Neuronal stem cell (in vitro differentiated cells): Measurements from ENCODE around the gene DPH7.
"Not testable (repeated sequence)": the region's sequence is repeated elsewhere in the genome, so short reads cannot be mapped to it uniquely, and the experiment has no call there.

Experiments
- DNase-seq: peaks from one replicate; pipeline ENCODE4 v3.0.0-alpha.2; 2013; ENCODE audit warnings: low spot score
- H2AFZ ChIP-seq: one replicate; pipeline ENCODE4 v1.6.1; 2013; ENCODE audit warnings: mild to moderate bottlenecking, low read length, inconsistent platforms
- H2AK5ac ChIP-seq: 2 replicates; pipeline ENCODE4 v1.6.1; 2013; ENCODE audit warnings: low read depth, mild to moderate bottlenecking, inconsistent platforms, low read length, moderate library complexity, mixed read lengths
- H2BK120ac ChIP-seq: 2 replicates; pipeline ENCODE4 v1.6.1; 2013; ENCODE audit warnings: low read depth, mild to moderate bottlenecking, inconsistent platforms, low read length, moderate library complexity, mixed read lengths
- H2BK12ac ChIP-seq: one replicate; pipeline ENCODE4 v1.6.1; 2013; ENCODE audit warnings: low read length, inconsistent platforms
- H2BK15ac ChIP-seq: 2 replicates; pipeline ENCODE4 v1.6.1; 2013; ENCODE audit warnings: mild to moderate bottlenecking, low read length, inconsistent platforms, mixed read lengths
- H2BK5ac ChIP-seq: one replicate; pipeline ENCODE4 v1.6.1; 2013; ENCODE audit warnings: inconsistent platforms, mild to moderate bottlenecking, low read length, moderate library complexity
- H3K14ac ChIP-seq: one replicate; pipeline ENCODE4 v1.6.1; 2013; ENCODE audit warnings: low read length, inconsistent platforms
- H3K18ac ChIP-seq: 2 replicates; pipeline ENCODE4 v1.6.1; 2013; ENCODE audit warnings: low read length, inconsistent platforms
- H3K23ac ChIP-seq: 2 replicates; pipeline ENCODE4 v1.6.1; 2013; ENCODE audit warnings: low read depth, mild to moderate bottlenecking, mixed read lengths, low read length, inconsistent platforms; ENCODE audit not compliant: poor library complexity
- H3K27ac ChIP-seq: replicated peaks from 3 replicates; pipeline ENCODE4 v1.5.1; 2013; ENCODE audit warnings: low read length, inconsistent platforms
- H3K27me3 ChIP-seq, 3 experiments: 2 replicates each; pipeline ENCODE4 v1.6.1; 2013; ENCODE audit warnings: low read length in 3 of 3, mild to moderate bottlenecking in 2 of 3, inconsistent platforms in 1 of 3, low read depth in 1 of 3, mixed read lengths in 1 of 3, moderate library complexity in 1 of 3; ENCODE audit not compliant: control insufficient read depth in 3 of 3, insufficient read depth in 3 of 3
- H3K36me3 ChIP-seq, 2 donors: replicated peaks in 1 of 2; 2 replicates each; pipeline ENCODE4 v1.6.1; 2013; ENCODE audit warnings: low read length in 2 of 2; ENCODE audit not compliant: control insufficient read depth in 2 of 2, insufficient read depth in 2 of 2
- H3K4ac ChIP-seq: 2 replicates; pipeline ENCODE4 v1.6.1; 2013; ENCODE audit warnings: inconsistent platforms, mild to moderate bottlenecking, low read length, moderate library complexity
- H3K4me1 ChIP-seq, 2 donors: 1 replicate in 1 of 2; 2 replicates in 1 of 2; pipeline ENCODE4 v1.6.1; 2013; ENCODE audit warnings: low read length in 2 of 2, low read depth in 1 of 2; ENCODE audit not compliant: control insufficient read depth in 2 of 2, insufficient read depth in 1 of 2
- H3K4me2 ChIP-seq: one replicate; pipeline ENCODE4 v1.6.1; 2013; ENCODE audit warnings: mild to moderate bottlenecking, low read length, inconsistent platforms; ENCODE audit not compliant: insufficient read depth, poor library complexity, severe bottlenecking
- H3K4me3 ChIP-seq, 2 donors: 2 replicates each; pipeline ENCODE4 v1.5.1; 2013; ENCODE audit warnings: low read length in 2 of 2, mild to moderate bottlenecking in 2 of 2, inconsistent platforms in 1 of 2, moderate library complexity in 1 of 2
- H3K79me1 ChIP-seq: one replicate; pipeline ENCODE4 v1.6.1; 2013; ENCODE audit warnings: low read depth, mild to moderate bottlenecking, inconsistent platforms, low read length, moderate library complexity
- H3K9ac ChIP-seq: one replicate; pipeline ENCODE4 v1.6.1; 2013; ENCODE audit warnings: mild to moderate bottlenecking, low read depth, low read length, inconsistent platforms; ENCODE audit not compliant: poor library complexity
- H3K9me3 ChIP-seq, 2 donors: replicated peaks in 1 of 2; 2 replicates each; pipeline versions ENCODE3 to v1.6.1; 2013; ENCODE audit warnings: low read length in 2 of 2, mild to moderate bottlenecking in 2 of 2, inconsistent platforms in 1 of 2, low read depth in 1 of 2, mixed read lengths in 1 of 2, moderate library complexity in 1 of 2; ENCODE audit not compliant: control insufficient read depth in 2 of 2, insufficient read depth in 1 of 2
- H4K8ac ChIP-seq: one replicate; pipeline ENCODE4 v1.6.1; 2013; ENCODE audit warnings: low read depth, mild to moderate bottlenecking, inconsistent platforms, low read length, moderate library complexity
- H4K91ac ChIP-seq: one replicate; pipeline ENCODE4 v1.6.1; 2013; ENCODE audit warnings: low read length, low read depth, mild to moderate bottlenecking, inconsistent platforms; ENCODE audit not compliant: poor library complexity
- WGBS, 2 donors: extraction: QIAGEN DNeasy Blood & Tissue Kit; methylation state at CpG; one replicate each; pipeline ENCODE4 v1.1.7; 2013; ENCODE audit warnings: missing lambda C conversion rate in 2 of 2, mixed read lengths in 1 of 2; ENCODE audit not compliant: insufficient read length in 2 of 2, insufficient replicate concordance in 1 of 2; ENCODE audit errors: extremely low coverage in 2 of 2; 5-methylcytosine and 5-hydroxymethylcytosine counted together

Gene DPH7

DNA sequence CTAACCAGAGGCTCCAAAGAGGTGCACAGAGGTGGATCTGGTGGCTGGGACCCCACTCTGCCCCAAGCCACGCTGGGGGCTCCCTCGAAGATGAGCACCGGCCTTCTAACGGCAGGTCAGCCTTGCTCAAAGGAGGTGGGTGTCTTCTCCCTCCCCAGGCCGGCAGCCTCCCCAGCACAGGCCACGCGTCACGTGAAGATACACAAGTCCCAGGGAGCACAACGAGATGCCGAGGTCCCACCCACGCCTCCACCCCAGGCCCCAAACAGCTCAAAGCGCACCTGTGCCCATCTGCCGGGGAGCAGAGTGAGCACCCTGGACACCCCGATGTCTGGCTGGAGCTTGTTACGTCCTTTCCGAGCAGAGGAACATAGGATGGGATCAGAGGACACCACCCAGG is 40.7 kb downstream of the DPH7 start:
- no peak overlapping the region for H3K4me3 ChIP-seq
- H3K4me2 ChIP-seq, result no peak overlapping the region

DNA sequence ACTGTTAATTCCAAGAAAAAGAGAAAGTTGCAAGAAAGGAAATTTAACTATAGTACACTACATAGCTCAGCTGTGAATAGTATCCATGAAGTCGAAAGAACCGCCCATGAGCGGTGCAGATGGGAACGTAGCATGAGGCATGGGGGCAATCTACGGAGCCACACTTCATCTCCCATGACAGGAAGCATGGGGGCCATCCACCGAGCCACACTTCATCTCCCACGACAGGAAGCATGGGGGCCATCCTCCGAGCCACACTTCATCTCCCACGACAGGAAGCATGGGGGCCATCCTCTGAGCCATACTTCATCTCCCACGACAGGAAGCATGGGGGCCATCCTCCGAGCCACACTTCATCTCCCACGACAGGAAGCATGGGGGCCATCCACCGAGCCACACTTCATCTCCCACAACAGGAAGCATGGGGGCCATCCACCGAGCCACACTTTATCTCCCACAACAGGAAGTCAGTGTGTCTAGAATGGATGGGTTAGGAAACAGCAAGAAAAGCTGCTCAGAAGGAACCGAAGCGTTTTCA is 42.1 kb downstream of the DPH7 start:
- not testable (repeated sequence) for H3K9ac ChIP-seq, H3K18ac ChIP-seq, H3K23ac ChIP-seq, H3K14ac ChIP-seq, H3K4ac ChIP-seq, DNase-seq, H2BK12ac ChIP-seq, H4K91ac ChIP-seq, H3K4me2 ChIP-seq, H3K36me3 ChIP-seq, H2AK5ac ChIP-seq, H2BK120ac ChIP-seq, H2AFZ ChIP-seq, H3K9me3 ChIP-seq, H3K79me1 ChIP-seq, H3K27ac ChIP-seq, H2BK5ac ChIP-seq, H4K8ac ChIP-seq, H3K27me3 ChIP-seq, H3K4me3 ChIP-seq, H2BK15ac ChIP-seq, H3K4me1 ChIP-seq
- WGBS, 2 donors, result no CpG with 5 or more reads among the region's 16 CpGs

More for the DNA sequence above, 40.7 kb downstream of the DPH7 start:
- no peak overlapping the region for H3K4ac ChIP-seq
- peak overlapping the region; percentile 89 for H3K14ac ChIP-seq
- H3K18ac ChIP-seq, result no peak overlapping the region
- H2BK15ac ChIP-seq, result peak overlapping the region; percentile 75
- H3K27me3 ChIP-seq, result no peaks in the 10 kb centered on the region
- H2AK5ac ChIP-seq, result no peak overlapping the region
- no CpG with 5 or more reads among the region's 16 CpGs for WGBS, 2 donors
- peak overlapping the region; percentile 80 for H3K23ac ChIP-seq
- no peak overlapping the region for H4K91ac ChIP-seq
- no peaks in the 10 kb centered on the region for H3K9me3 ChIP-seq
- no peak overlapping the region for H2BK12ac ChIP-seq
- H3K27ac ChIP-seq, result no peak overlapping the region
- H2BK120ac ChIP-seq, result no peak overlapping the region
- H4K8ac ChIP-seq, result no peak overlapping the region
- no peaks in the 10 kb centered on the region for H3K36me3 ChIP-seq
- H3K9ac ChIP-seq, result no peak overlapping the region
- H2BK5ac ChIP-seq, result peak overlapping the region; percentile 84
- peaks cover 3% of the 10 kb centered on the region for H3K79me1 ChIP-seq
- H3K4me1 ChIP-seq, result peaks cover 5 to 7% of the 10 kb centered on the region in 2 donors
- H2AFZ ChIP-seq, result no peak overlapping the region
- no peak for DNase-seq

DNA sequence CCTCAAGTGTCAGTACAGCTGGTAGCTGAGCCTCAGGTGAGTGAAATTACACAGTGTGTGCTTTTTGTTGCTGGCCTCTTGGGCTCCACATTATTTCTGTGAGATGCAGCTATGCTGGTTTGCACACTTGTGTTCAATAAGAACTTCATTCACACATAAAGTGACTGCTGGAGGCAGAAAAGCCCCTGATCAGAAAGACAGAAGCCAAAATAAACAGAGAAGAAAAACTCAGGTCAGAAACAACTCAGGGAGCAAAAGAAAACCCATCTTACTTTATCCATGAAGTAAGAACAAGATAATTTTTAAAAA is 43.7 kb downstream of the DPH7 start:
- Histone ChIP-seq H3K27me3 (no peaks in the 10 kb centered on the region), H2AFZ (peak overlapping the region; percentile 90), H2BK12ac (no peak overlapping the region), H3K36me3 (no peaks in the 10 kb centered on the region), H3K14ac (no peak overlapping the region), H2BK5ac (no peak overlapping the region), H3K4me2 (no peak overlapping the region), H3K9me3 (no peaks in the 10 kb centered on the region), H3K4me3 (no peak overlapping the region), H4K91ac (no peak overlapping the region), H3K79me1 (no peaks in the 10 kb centered on the region), H2BK15ac (no peak overlapping the region), H2AK5ac (no peak overlapping the region), H3K4ac (no peak overlapping the region), H3K9ac (no peak overlapping the region), H3K27ac (no peak overlapping the region), H3K18ac (peak overlapping the region; percentile 5), H4K8ac (no peak overlapping the region), H3K23ac (no peak overlapping the region), H2BK120ac (no peak overlapping the region), H3K4me1 (peaks cover 0 to 2% of the 10 kb centered on the region in 2 donors)
- DNase-seq, result no peak

GRCh38 chr9:137534256-137535119 is 44.2 kb downstream of the DPH7 start:
- Histone ChIP-seq H3K18ac (no peak overlapping the region), H2AK5ac (no peak overlapping the region), H3K9me3 (no peaks in the 10 kb centered on the region), H4K91ac (no peak overlapping the region), H4K8ac (no peak overlapping the region), H2BK15ac (no peak overlapping the region), H3K14ac (peak overlapping the region; percentile 38), H3K4ac (no peak overlapping the region), H3K4me1 (peaks cover 0 to 2% of the 10 kb centered on the region in 2 donors), H3K27ac (no peak overlapping the region), H2BK120ac (no peak overlapping the region), H2AFZ (peak overlapping the region; percentile 90), H2BK5ac (no peak overlapping the region), H3K4me3 (no peak overlapping the region), H3K27me3 (no peaks in the 10 kb centered on the region), H3K4me2 (no peak overlapping the region), H3K23ac (no peak overlapping the region), H3K79me1 (no peaks in the 10 kb centered on the region), H3K9ac (peak overlapping the region; percentile 39), H3K36me3 (no peaks in the 10 kb centered on the region), H2BK12ac (no peak overlapping the region)
- no peak for DNase-seq
- WGBS, 2 donors, result no CpG with 5 or more reads among the region's 19 CpGs
